GDM1 (cell line): ENCODE results near the gene RASL10B.
"Not testable (repeated sequence)": the region's sequence is repeated elsewhere in the genome, so short reads cannot be mapped to it uniquely, and the experiment has no call there.

Experiments used
- DNase-seq: peaks from one replicate; lab custom pipeline; 2025; lab: John Stamatoyannopoulos, UW

RASL10B gene

GRCh38 chr17:35742896-35743477 is 11.5 kb downstream of the RASL10B start:
- no peak for DNase-seq

- DNase-seq = peak; percentile 44
Observed at GRCh38 chr17:35743626-35744328, 12.3 kb downstream of the RASL10B start.

GRCh38 chr17:35744830-35745229 is 13.4 kb downstream of the RASL10B start:
- no peak for DNase-seq

- no peak for DNase-seq
Observed at GRCh38 chr17:35745246-35745645, 13.8 kb downstream of the RASL10B start.

GRCh38 chr17:35745749-35746320 is 14.4 kb downstream of the RASL10B start:
- no peak for DNase-seq

- DNase-seq = peak; percentile 68
Observed at GRCh38 chr17:35747540-35748017, 16.1 kb downstream of the RASL10B start.

GRCh38 chr17:35748341-35748841 is 17.0 kb downstream of the RASL10B start:
- DNase-seq = no peak

- no peak for DNase-seq
Observed at GRCh38 chr17:35748979-35749378, 17.5 kb downstream of the RASL10B start.

GRCh38 chr17:35749560-35750412 is 18.3 kb downstream of the RASL10B start:
- no peak for DNase-seq

GRCh38 chr17:35750526-35751395 is 19.3 kb downstream of the RASL10B start:
- DNase-seq = no peak

- DNase-seq = not testable (repeated sequence)
Observed at GRCh38 chr17:35751541-35751940, 20.1 kb downstream of the RASL10B start.

GRCh38 chr17:35752471-35752870 is 21.0 kb downstream of the RASL10B start:
- no peak for DNase-seq

GRCh38 chr17:35752945-35753764 is 21.7 kb downstream of the RASL10B start, which contains the start of gene GAS2L2:
Gene GAS2L2, minus strand, starts transcription at chr17:35753239. Its CDS starts 389 bp downstream, at chr17:35752850.
- DNase-seq = no peak

- DNase-seq = no peak
Observed at GRCh38 chr17:35757243-35757642, 25.8 kb downstream of the RASL10B start.

GRCh38 chr17:35760587-35760986 is 29.1 kb downstream of the RASL10B start, which contains the start of gene C17orf50:
Gene C17orf50, plus strand, starts transcription at chr17:35760887. Its CDS starts 55 bp downstream, at chr17:35760942.
- DNase-seq = no peak

GRCh38 chr17:35761601-35762000 is 30.2 kb downstream of the RASL10B start:
- DNase-seq = no peak

- DNase-seq = no peak
Observed at GRCh38 chr17:35763767-35764122, 32.3 kb downstream of the RASL10B start.

- peak; percentile 92 for DNase-seq
Observed at GRCh38 chr17:35764123-35764991, 32.9 kb downstream of the RASL10B start.

- DNase-seq = no peak
Observed at GRCh38 chr17:35765086-35765710, 33.8 kb downstream of the RASL10B start.
